Heart left ventricle (tissue), 13 donors: ENCODE results near the gene SND1.

Source experiments
- POLR2A ChIP-seq, 2 donors: fragments of 450-650 bp; IDR thresholded peaks; one replicate each; pipeline ENCODE4 v1.6.1; 2017; ENCODE audit warnings: antibody characterized with exemption in 2 of 2, mild to moderate bottlenecking in 2 of 2, moderate library complexity in 2 of 2
- TF ChIP-seq, protein P1 (sequence below), 12 donors: fragments of 200-600 bp; sonication (generic) in 4 of 12; IDR thresholded peaks; one replicate each; pipeline versions ENCODE4 v1.5.0 to v1.8.0; 2018 to 2022; ENCODE audit warnings: antibody characterized with exemption in 12 of 12, mild to moderate bottlenecking in 5 of 12
- donor health status: ischemic (EF 13 %, LVEDD 7.1; RV severe dilation, severe dysfunction).
- donor health status: DM: no; HTN: yes; CAD: no.
- donor health status: DM: no; HTN: no; CAD: no.
- donor health status: ischemic (EF 25% LVEDD 6.9; RV normal size, moderate dysfunction).
- donor health status: ischemic (EF 25% LVEDD 5.7; RV mildly dilated, moderate dysfunction).
- donor health status: ischemic (EF 35%, LVEDD 5.7; RV mildly dilated, moderate dysfunction).
- donor health status: nonischemic (EF 11% LVEDD 7.7; RV severe dilation, severe dysfunction).
- donor health status: DM: yes; HTN: yes; CAD: no.
- donor health status: PGD.
- donor health status: ischemic (EF 29% LVEDD 5.4; RV normal size, mild dysfunction).
- donor health status: nonischemic (EF 23%, LVEDD 6.1; RV moderate dilation, normal function).

- no peak for TF ChIP-seq POLR2A (IDR thresholded peaks at IDR 0.05)
- TF ChIP-seq, protein P1, sequence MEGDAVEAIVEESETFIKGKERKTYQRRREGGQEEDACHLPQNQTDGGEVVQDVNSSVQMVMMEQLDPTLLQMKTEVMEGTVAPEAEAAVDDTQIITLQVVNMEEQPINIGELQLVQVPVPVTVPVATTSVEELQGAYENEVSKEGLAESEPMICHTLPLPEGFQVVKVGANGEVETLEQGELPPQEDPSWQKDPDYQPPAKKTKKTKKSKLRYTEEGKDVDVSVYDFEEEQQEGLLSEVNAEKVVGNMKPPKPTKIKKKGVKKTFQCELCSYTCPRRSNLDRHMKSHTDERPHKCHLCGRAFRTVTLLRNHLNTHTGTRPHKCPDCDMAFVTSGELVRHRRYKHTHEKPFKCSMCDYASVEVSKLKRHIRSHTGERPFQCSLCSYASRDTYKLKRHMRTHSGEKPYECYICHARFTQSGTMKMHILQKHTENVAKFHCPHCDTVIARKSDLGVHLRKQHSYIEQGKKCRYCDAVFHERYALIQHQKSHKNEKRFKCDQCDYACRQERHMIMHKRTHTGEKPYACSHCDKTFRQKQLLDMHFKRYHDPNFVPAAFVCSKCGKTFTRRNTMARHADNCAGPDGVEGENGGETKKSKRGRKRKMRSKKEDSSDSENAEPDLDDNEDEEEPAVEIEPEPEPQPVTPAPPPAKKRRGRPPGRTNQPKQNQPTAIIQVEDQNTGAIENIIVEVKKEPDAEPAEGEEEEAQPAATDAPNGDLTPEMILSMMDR (IDR thresholded peaks at IDR 0.05) = no peak
Observed at GRCh38 chr7:127713006-127713405, 61.0 kb downstream of the SND1 start.
